Stimulated activated CD8-positive, alpha-beta memory T cell treated with anti-CD3 and anti-CD28 coated beads, Interleukin-12 subunit alpha, Interleukin-12 subunit beta, amount 100 ng/mL, for 24 hours (primary cell): ENCODE results near the gene UBE2L6.
A peak's percentile ranks its signal among the peaks of the same experiment; 100 is the strongest.

Source experiments
- DNase-seq: peaks from one replicate; pipeline ENCODE4 v3.0.0-alpha.2; 2020; ENCODE audit errors: extremely low read depth

The UBE2L6 gene

GRCh38 chr11:57567515-57568329 is at the start of gene UBE2L6:
TSS of gene UBE2L6 (minus strand) at chr11:57567672. CDS start at chr11:57567611, 61 bp downstream.
- no peak for DNase-seq

DNA sequence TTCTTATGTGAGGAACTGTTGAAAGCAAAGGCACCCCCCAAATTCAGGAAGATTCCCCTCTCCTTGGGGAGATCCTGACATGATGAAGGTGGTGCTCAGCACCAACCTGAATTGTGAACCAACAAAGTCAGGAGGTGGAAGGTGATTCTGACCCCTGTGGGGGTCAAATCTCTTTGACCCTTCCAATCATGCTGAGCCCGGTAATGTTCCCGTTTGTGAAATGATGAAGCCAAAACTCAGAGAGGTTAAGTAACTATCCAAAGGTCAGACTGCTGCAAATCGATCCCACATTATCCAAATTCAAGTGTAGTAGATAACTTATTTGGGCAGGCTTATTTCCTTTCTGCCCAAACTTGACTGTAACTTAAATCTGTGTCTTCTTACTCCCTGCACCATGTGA is 49.1 kb upstream of the UBE2L6 start:
- no peak for DNase-seq

- DNase-seq: no peak
These were observed 47.8 kb upstream of the UBE2L6 start for GRCh38 chr11:57615308-57615707.

- DNase-seq: no peak
These were observed 46.8 kb upstream of the UBE2L6 start for GRCh38 chr11:57614234-57614772.

DNA sequence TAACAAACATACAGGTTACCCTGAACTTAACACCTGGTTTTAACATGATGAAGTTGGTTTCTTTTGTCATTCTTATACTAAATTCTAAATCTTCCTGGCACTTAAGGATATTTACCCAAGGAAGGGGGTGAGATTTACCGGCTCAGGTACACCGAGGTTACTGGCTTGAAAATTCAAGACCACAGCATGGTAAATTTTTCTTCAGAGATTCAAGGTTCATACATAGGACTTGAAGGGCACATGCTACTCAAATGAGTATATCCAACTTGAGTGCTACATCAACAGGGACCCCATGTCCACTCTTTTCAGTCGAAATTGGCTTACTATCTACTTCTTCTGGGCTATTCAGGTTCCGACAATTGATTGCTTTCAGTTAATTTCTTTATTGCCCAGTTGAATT is 42.7 kb upstream of the UBE2L6 start:
- no peak for DNase-seq

DNA sequence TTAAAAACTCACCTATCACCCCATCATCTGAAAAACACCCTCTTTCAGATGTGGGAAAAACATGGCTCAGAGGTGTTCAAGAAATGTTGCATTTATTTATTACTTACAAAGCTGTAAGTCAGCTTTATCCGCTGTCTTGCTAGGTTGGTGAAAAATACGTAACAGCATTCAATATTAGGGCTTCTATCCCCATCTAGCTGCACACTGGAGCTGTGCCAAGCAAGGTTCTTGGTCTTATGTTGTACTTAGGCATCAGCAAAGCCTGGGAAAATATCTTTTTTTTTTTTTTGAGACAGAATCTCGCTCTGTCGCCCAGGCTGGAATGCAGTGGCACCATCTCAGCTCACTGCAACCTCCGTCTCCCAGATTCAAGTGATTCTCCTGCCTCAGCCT is 37.6 kb upstream of the UBE2L6 start:
- no peak for DNase-seq

DNA sequence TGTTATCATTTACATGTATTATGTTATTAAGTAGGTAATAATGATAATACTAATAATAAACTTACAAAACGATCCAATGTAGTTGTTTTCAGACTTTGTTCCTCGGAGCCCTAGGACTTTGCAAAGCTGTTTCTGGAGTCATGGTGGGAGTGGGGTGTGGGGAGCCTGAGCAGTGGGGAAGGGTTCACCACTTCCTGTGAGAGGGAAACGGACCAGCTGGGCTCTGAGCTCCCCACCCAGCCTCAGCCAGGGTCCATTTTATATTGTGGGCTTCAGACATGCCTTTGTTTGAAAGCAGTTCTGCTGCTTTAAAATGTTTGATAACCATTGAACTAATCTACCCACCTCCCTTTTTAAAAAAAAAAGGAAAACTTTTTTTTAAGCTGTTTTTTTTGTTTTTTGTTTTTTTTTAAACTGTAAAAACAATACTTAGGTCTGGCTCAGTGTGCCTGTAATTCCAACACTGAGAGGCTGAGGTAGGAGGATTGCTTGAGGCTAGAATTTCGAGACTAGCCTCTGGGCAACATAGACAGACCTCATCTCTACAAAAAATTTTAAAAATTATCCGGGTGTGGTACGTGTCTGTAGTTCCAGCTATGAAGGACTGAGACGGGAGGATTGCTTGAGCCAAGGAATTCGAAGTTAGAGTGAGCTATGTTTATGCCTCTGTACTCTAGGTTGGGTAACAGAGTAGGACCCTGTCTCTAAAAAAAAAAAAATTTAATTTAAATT is 37.0 kb upstream of the UBE2L6 start:
- no peak for DNase-seq

DNA sequence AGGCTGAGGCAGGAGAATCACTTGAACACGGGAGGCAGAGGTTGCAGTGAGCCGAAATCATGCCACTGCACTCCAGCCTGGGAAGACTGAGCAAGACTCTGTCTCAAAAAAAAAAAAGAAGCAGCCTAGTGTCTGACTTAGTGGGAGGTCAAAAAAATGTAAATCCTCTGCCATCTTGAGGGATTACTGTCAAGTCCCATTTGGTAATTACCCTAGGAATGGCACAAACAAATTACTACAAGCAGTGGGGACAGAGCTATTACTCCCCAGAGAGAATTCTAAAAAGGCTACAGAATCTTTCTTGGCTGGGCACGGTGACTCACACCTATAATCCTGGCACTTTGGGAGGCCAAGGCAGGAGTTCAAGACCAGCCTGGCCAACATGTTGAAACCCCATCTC is 33.8 kb upstream of the UBE2L6 start:
- no peak for DNase-seq

- no peak for DNase-seq
These were observed 31.9 kb upstream of the UBE2L6 start for GRCh38 chr11:57599381-57599780.

DNA sequence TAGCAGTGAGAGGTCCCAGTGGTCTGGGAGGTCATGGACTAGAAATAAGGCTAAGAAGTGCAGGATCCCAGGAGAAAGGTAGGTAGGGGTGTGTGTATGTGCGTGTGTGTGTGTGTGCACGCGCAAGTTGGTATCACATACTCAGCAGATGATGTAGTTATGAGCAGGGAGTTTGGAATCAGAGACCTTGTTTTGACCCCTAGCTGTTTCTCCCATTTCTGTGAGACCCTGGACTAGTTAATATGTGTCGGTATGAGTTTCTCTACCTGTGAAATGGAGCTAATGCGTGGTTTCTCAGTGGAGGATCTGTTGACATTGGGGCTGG is 31.3 kb upstream of the UBE2L6 start:
- no peak for DNase-seq

GRCh38 chr11:57597916-57598830 is 30.7 kb upstream of the UBE2L6 start:
- DNase-seq: no peak

- DNase-seq: no peak
These were observed 30.0 kb upstream of the UBE2L6 start, which contains the start of gene SERPING1 for GRCh38 chr11:57597461-57597915. TSS of gene SERPING1 (plus strand) at chr11:57597685. CDS start at chr11:57598271, 586 bp downstream.

- DNase-seq: no peak
These were observed 28.9 kb upstream of the UBE2L6 start for GRCh38 chr11:57596266-57596885.

DNA sequence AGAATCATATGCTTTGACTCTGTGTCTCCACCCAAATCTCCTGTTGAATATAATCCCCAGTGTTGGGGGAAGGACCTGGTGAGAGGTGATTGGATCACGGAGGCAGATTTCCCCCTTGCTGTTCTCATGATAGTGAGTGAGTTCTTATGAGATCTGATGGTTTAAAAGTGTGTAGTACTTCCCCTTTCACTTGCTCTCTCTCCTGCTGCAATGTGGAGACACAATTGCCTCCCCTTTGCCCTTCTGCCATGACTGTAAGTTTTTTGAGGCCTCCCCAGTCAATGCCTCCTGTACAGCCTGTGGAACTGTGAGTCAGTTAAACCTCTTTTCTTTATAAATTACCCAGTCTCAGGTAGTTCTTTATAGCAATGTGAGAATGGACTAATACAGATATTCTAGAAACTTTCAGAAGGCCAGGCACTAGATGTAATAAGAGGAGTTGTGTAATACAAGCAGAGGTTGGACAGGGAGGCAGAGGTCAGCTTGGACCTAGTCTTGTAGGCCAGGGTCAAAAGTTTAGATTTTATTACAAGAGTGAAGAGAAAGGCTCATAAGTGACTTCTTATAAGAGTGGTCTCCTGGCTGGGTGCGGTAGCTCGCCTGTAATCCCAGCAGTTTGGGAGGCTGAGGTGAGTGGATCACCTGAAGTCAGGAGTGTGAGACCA is 20.7 kb upstream of the UBE2L6 start:
- DNase-seq: no peak

DNA sequence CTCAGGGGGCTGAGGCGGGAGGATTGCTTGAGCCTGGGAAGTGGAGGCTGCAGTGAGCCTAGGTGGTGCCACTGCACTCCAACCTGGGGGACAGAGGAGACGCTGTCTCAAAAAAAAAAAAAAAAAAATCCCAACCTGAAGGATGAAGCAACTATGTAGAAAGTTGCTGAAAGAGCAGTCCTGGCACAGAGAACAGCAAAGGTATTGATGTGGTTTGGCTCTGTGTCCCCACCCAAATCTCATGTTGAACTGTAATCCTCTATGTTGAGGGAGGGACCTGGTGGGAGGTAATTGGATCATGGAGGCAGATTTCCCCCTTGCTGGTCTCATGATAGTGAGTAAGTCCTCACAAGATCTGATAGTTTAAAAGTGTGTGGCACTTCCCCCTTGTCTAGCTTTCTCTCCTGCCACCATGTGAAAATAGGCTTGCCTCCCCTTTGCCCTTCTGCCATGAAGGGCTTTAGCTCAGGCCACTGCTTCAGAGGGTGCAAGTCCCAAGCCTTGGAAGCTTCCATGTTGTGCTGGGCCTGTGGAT is 19.3 kb upstream of the UBE2L6 start:
- no peak for DNase-seq

DNA sequence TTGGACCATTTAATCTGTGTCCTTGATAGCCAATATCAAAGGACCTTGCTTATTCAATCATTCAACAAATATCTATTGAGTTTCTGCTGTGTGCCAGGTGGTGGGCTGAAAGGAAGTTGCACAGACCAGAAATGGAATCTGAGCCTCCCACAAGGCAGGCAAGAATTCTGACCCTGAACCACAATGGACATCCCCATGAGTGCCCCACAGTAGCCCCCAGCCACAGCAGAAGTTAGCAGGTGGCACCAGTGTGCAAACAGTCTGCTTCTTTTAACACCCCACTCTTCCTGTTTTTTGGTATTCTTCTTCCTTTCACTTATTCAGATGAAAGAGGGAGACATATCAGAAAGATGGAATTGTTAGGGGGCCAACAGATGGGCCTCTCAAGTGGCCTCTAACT is 17.8 kb upstream of the UBE2L6 start:
- no peak for DNase-seq

DNA sequence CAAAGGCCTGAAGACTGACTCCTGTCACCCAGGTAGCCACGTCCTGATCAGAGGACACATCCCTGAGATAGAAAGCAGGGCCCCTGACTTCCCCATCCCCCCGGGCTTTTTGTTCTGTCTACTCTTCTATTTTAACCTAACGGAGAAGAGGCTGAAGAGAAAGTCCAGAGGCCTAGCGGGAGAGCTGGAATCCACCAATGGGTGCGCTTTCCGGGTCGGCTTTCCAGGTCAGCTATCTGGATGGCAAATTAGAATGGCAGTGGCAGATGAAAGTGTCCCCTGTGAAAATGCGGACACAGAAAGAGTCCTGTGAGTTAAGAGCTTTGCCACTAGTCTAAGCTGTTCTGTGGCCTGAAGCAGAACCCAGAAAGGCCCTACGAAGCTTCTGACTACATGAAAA is 16.9 kb upstream of the UBE2L6 start:
- DNase-seq: no peak

- no peak for DNase-seq
These were observed 6.6 kb upstream of the UBE2L6 start for GRCh38 chr11:57574061-57574460.

DNA sequence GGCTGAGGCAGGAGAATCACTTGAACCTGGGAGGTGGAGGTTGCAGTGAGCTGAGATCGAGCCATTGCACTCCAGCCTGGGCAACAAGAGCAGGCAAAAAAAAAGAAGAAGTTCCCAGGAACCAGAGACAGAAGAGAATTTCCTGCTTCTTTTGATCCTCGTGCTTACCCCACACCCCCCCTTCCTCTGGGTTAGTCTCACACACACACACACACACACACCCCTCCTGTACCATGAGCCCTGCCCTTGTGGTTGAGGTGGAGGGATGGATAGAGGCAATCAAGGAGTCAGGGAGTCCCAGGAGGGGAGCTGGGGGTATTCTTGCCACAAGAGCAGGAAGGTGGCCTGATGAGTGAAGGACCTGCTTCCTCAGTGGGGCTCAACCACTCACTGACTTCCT is 4.1 kb upstream of the UBE2L6 start:
- DNase-seq: no peak

DNA sequence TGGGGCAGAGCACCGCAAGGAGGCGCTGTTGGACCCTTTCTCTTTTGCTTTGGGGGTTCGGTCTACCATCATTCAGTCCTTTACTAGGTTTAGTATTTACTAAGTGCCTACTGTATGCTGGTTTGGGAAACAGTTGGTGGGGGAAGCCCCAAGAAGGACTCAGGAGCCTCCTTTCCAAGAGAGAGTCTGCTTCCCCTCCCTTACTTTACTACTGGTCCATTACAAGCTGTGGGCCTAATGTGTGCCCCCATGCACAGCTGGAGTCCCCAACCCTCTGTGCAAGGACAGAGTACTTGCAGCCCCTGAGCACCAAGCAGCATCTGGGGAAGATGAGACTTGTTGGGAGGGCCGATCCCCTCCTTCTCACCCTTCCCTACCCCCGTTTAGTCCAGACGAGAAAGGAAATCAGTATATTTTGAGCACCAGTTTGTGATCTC is 876 bp upstream of the UBE2L6 start:
- peak; percentile 59 for DNase-seq
